Subcutaneous abdominal adipose tissue (tissue), 5 donors: ENCODE results near the gene SPDEF.

Source experiments
- H3K27ac ChIP-seq: one replicate; pipeline ENCODE4 v1.7.0; 2013; ENCODE audit warnings: low read depth, mild to moderate bottlenecking, inconsistent platforms, low read length, moderate library complexity
- H3K27me3 ChIP-seq, 5 donors: one replicate each; pipeline ENCODE4 v1.7.0; 2013; ENCODE audit warnings: low read length in 5 of 5, inconsistent platforms in 1 of 5; ENCODE audit not compliant: control insufficient read depth in 5 of 5, insufficient read depth in 4 of 5
- H3K36me3 ChIP-seq, 5 donors: one replicate each; pipeline ENCODE4 v1.7.0; 2013; ENCODE audit warnings: low read length in 5 of 5; ENCODE audit not compliant: control insufficient read depth in 5 of 5, insufficient read depth in 5 of 5
- H3K4me1 ChIP-seq, 5 donors: one replicate each; pipeline ENCODE4 v1.7.0; 2013; ENCODE audit warnings: low read length in 5 of 5, mild to moderate bottlenecking in 3 of 5, moderate library complexity in 1 of 5; ENCODE audit not compliant: control insufficient read depth in 5 of 5, insufficient read depth in 5 of 5
- H3K4me3 ChIP-seq, 5 donors: one replicate each; pipeline ENCODE4 v1.7.0; 2013; ENCODE audit warnings: low read length in 5 of 5, low read depth in 1 of 5
- H3K9ac ChIP-seq, 5 donors: one replicate each; pipeline ENCODE4 v1.7.0; 2013; ENCODE audit warnings: low read length in 5 of 5, mild to moderate bottlenecking in 4 of 5, moderate library complexity in 3 of 5
- H3K9me3 ChIP-seq, 5 donors: one replicate each; pipeline ENCODE4 v1.7.0; 2013; ENCODE audit warnings: low read length in 5 of 5; ENCODE audit not compliant: control insufficient read depth in 5 of 5
- donor health status: healthy.
- donor health status: healthy.
- donor health status: healthy.
- donor health status: healthy.
- donor health status: healthy.

The SPDEF gene

DNA sequence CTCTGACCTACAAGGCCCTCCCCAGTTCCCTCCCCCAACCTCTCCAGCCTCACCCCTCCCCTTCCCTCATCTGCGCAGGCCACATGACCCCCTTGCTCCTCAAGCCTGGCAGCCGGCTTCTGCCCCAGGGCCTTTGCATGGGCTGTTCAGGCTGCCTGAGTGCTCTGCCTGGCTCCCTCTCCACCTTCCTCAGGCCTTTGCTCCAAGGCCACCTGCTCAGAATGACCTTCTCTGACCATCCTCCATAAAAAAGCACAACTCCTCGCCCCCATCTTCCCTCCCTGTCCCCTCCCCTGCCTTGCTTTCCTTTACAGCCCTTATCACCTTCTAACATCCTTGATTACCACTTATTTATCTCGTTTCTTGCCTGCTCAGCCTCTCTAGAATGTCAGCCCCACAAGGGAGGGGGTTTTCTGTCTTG is 38.7 kb downstream of the SPDEF start:
- no peak overlapping the region for H3K9ac ChIP-seq

DNA sequence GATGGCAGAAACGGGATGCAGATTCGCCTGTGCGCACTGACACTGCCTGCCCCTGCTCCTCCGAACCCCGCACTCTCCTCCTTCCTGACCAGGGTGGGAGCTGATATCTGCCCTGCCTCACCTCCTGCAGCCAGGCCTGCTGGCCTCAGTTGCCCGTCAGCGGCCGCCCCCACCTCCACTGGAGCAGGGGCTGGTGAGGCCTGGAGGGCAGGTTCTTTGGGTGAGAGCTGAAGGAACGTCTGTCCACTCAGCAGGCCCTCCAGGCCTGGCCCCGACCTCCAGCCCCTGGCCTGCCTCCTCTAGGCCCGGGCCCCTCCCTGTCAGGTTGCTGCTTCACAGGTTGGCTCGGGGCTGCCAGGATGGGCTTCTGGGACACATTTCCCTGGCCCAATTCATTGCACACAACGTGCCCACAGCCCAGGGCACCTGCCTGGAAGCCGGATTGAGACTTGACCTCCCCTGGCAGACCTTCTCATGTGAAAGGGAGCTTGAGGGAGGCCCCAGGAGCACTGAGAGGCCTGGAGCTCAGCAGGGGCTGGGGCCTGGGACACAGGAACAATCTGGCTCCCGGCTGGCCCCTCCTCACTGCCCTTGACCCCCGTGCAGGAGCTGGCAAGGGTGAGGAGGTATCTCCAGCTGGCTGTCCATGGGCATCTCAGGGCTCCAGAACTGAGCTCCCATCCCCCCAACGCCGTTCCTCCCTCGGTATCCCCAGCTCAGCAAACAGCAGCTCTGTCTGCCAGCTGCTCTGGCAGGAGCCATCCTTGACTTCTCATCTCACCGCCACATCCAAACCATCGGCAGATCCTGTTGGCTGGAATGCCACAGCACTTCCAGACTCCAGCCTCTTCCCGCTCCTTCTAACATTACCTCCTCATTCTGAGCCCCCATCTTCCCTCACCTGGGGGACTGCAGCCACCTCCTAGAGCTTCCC is 39.5 kb downstream of the SPDEF start:
- H3K9me3 ChIP-seq, result no peaks in the 10 kb centered on the region
- H3K27me3 ChIP-seq, result peaks cover 12 to 32% (median 28%) of the 10 kb centered on the region in 5 donors
- no peak overlapping the region for H3K27ac ChIP-seq
- H3K4me1 ChIP-seq, result peaks cover 0 to 6% (median 0%) of the 10 kb centered on the region in 5 donors
- no peaks in the 10 kb centered on the region for H3K36me3 ChIP-seq
- no peak overlapping the region for H3K4me3 ChIP-seq
- H3K9ac ChIP-seq, result no peak overlapping the region

More for the DNA sequence above, 38.7 kb downstream of the SPDEF start:
- no peaks in the 10 kb centered on the region for H3K36me3 ChIP-seq
- no peak overlapping the region for H3K27ac ChIP-seq
- H3K4me1 ChIP-seq, result peaks cover 0 to 6% (median 0%) of the 10 kb centered on the region in 5 donors
- H3K4me3 ChIP-seq, result no peak overlapping the region
- peaks cover 12 to 32% (median 28%) of the 10 kb centered on the region in 5 donors for H3K27me3 ChIP-seq
- no peaks in the 10 kb centered on the region for H3K9me3 ChIP-seq

DNA sequence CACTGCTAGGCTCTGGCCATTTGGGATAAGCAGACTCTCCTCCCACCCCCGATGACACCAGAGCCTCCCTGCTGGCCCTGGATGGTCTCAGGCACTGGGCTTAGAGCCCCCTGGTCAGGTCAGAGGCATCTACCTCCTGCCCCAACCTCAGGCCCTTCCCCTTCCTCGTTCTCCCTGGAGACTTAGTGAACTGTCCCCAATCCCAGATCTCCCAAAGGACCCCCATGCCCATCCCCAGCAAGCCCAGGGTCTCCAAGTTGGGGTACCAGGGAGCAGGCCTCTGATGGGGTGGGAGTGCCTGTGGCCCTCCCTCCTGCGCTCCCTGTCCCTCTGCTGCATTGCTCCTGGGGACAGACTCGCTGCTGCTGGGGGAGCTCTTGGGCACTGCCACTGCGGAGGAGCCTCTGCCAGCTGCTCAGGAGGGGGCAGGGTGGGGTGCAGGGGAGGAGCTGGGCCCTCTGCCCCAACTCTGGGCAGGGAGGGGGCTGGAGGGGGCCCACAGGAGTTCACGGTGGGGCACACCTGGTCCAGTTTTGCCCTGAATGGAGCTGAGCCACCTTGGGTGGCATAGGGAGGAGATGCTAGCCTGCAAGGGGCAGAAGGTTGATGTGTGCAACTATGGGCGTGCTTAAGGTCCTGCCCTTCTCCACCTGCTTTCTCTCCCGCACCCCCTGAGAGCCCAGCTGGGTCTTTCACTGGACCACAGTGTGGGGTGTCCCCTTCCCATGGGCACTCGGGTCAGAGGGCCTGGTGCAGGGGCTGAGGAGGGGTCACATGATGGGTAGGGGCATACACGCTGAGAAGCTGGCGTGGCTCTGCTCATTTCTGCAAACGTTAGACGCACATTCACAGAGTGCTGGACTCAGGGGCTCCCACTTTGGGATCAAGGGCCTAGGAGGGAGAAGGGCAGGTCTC is 40.4 kb downstream of the SPDEF start:
- Histone ChIP-seq H3K36me3 (no peaks in the 10 kb centered on the region), H3K4me3 (no peak overlapping the region), H3K9me3 (no peaks in the 10 kb centered on the region), H3K4me1 (peaks cover 0 to 6% (median 0%) of the 10 kb centered on the region in 5 donors), H3K9ac (no peak overlapping the region), H3K27me3 (peaks cover 12 to 29% (median 27%) of the 10 kb centered on the region in 5 donors), H3K27ac (no peak overlapping the region)

DNA sequence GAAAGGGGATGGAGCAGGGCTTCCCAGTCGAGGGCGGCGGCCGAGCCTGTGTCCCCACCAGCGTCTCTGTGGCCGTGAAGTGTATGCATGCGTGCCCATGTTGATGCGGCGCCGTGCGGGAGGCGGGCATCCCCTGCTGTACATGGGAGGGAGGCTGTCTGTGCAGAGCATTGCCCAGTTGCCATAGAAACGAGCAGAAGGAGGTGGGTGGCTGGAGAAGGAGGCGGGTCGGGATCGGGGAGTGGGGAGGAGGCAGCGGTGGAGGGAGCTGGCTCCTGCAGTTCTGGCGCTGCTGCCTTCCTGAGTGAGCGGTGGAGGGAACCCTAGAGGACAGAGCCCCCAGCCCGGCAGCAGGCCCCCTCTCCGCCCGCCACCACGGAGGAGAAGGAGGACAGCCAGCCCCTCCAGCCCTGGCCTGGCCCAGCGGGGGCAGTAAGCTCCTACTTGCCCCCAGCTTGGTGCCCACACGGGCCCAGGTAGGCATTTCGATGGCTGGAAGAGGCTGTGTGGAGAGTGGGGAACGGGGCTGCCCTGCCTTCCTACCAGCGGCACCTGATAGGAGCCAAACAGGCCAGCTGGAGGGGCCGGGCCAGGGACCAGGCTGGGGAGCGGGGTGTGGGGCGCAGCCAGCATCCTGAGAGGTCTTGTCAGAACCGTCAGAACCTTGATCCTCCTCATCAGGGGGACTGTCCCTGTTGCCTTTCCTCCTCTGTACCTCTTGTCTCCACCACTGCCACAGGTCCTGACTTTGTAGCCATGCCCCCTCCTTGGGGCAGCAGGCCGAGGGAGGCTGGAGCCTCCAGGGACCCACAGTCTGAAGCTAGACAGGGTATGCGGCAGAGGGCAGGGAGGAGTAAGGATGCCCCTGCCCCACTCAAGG is 41.3 kb downstream of the SPDEF start:
- Histone ChIP-seq H3K27ac (no peak overlapping the region), H3K9ac (no peak overlapping the region), H3K36me3 (no peaks in the 10 kb centered on the region), H3K4me3 (no peak overlapping the region), H3K4me1 (peaks cover 0 to 6% (median 0%) of the 10 kb centered on the region in 5 donors), H3K9me3 (peaks cover 0 to 5% (median 0%) of the 10 kb centered on the region in 5 donors), H3K27me3 (peaks cover 12 to 30% (median 28%) of the 10 kb centered on the region in 5 donors)

DNA sequence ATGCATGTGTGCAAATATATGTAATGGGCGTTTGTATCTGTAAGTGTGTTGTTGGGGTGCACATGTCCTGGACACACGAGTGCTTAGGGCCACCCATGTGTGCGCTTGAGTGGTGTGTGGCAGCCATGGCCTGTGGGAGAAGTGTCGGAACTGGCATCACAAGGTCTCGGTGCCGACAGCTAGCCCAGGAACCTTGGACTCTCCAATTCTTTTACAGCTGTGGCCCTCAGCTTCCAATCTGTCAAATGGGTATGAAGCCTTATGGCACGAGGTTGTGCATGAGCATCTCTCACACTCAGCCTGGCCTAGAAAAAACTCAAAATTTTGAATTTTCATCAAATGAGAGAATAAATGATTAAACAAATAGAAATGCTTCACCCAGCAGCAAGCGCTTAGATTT is 42.0 kb downstream of the SPDEF start:
- H3K4me3 ChIP-seq, result no peak overlapping the region
- H3K4me1 ChIP-seq, result peaks cover 0 to 6% (median 0%) of the 10 kb centered on the region in 5 donors
- peaks cover 12 to 30% (median 28%) of the 10 kb centered on the region in 5 donors for H3K27me3 ChIP-seq
- H3K36me3 ChIP-seq, result no peaks in the 10 kb centered on the region
- H3K27ac ChIP-seq, result no peak overlapping the region
- no peak overlapping the region for H3K9ac ChIP-seq
- H3K9me3 ChIP-seq, result peaks cover 0 to 6% (median 0%) of the 10 kb centered on the region in 5 donors

DNA sequence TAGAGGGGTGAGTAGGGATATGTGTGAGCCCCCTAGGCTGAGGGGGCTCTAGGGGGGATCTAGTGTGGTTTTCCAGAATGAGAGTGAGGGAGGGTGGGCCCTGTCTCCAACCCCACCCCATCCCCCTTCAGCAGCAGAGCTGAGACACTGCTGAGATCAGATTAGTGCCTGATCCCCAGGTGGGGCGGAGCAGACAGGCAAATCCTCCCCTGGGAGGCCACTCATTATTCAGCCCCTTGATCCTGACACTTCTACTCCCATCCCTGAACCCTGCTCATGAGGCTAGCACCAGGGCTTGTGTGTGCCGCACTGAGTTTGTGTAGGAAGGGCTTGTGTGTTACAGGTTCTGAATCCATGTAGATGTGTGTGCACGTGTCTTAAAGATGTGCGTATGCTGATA is 42.5 kb downstream of the SPDEF start:
- no peaks in the 10 kb centered on the region for H3K36me3 ChIP-seq
- no peak overlapping the region for H3K27ac ChIP-seq
- H3K4me1 ChIP-seq, result peaks cover 0 to 6% (median 0%) of the 10 kb centered on the region in 5 donors
- no peak overlapping the region for H3K4me3 ChIP-seq
- no peak overlapping the region for H3K9ac ChIP-seq
- H3K9me3 ChIP-seq, result peaks cover 0 to 6% (median 0%) of the 10 kb centered on the region in 5 donors
- H3K27me3 ChIP-seq, result peaks cover 12 to 30% (median 28%) of the 10 kb centered on the region in 5 donors

DNA sequence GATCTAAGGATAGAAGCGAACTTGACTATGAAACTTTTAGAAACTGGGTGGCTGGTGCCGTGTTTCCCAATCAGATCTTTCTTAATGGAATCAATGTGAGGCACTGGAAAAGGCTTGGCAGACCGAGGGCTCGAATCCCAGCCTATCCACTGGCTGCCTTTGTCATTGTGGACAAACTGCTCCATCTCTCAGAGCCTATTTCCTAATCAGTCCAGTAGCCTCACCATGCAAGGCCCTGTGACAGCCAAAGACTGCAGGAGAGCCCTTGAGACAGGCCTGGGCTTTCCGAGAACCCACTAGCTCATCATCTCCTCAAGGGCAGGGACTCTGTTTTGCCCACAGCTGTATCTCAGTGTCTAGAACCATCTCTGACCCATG is 43.4 kb downstream of the SPDEF start:
- H3K9me3 ChIP-seq, result peaks cover 0 to 6% (median 0%) of the 10 kb centered on the region in 5 donors
- peaks cover 12 to 30% (median 27%) of the 10 kb centered on the region in 5 donors for H3K27me3 ChIP-seq
- no peak overlapping the region for H3K27ac ChIP-seq
- H3K4me3 ChIP-seq, result no peak overlapping the region
- H3K9ac ChIP-seq, result peak overlapping the region in 1 of 5 donors; percentile 30
- peaks cover 0 to 6% (median 0%) of the 10 kb centered on the region in 5 donors for H3K4me1 ChIP-seq
- H3K36me3 ChIP-seq, result no peaks in the 10 kb centered on the region

DNA sequence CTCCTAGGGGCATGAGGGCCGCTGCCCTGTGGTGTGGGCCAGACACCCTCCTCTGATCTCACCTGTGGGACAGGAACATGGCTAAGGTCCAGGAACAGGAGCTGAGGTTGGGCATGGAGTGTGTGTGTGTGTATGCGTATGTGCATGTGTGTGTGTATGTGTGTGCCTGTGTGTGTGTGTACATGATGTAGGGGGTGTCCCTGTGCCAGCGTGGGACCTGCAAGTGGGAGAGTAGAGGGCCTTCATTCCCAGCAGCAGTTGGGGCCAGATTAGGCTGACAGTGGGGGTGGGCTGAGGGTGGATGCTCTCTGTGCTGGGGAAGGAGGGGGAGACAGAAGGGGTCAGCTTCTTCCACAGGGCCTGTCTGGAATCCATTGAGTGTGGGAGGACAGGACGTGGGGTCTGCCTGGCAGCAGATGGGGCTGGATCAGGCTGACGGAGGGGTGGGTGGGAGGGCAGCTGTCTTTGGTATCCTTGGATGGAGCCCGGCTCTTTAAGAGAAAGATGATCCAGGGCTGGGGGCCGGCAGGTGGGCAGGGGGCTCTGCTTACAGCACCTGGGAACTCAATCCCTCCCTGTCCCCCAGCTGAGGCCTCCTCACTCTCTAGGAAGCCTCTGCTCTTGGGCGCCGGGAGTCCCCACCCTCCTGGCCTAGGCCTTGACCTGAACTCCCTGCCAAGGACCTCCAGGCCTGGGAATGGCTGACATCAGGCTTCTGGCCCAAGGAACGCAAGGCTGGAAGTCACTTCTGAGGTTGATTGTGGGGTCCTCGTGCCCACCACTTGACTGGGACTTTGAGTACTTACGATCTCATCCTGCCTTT is 44.0 kb downstream of the SPDEF start:
- H3K9me3 ChIP-seq, result peaks cover 0 to 6% (median 0%) of the 10 kb centered on the region in 5 donors
- peaks cover 0 to 6% (median 0%) of the 10 kb centered on the region in 5 donors for H3K4me1 ChIP-seq
- H3K36me3 ChIP-seq, result no peaks in the 10 kb centered on the region
- H3K27me3 ChIP-seq, result peaks cover 11 to 29% (median 27%) of the 10 kb centered on the region in 5 donors
- H3K4me3 ChIP-seq, result no peak overlapping the region
- H3K27ac ChIP-seq, result no peak overlapping the region
- no peak overlapping the region for H3K9ac ChIP-seq
